HG03460 (cell line): ENCODE results near the gene GSTA4.
A peak's percentile ranks its signal among the peaks of the same experiment; 100 is the strongest.

Experiments used
- ATAC-seq: cut with Tn5 transposase; IDR thresholded peaks from one replicate; pipeline ENCODE4 v1.9.1; 2021; ENCODE audit not compliant: unreplicated experiment

Gene GSTA4

DNA sequence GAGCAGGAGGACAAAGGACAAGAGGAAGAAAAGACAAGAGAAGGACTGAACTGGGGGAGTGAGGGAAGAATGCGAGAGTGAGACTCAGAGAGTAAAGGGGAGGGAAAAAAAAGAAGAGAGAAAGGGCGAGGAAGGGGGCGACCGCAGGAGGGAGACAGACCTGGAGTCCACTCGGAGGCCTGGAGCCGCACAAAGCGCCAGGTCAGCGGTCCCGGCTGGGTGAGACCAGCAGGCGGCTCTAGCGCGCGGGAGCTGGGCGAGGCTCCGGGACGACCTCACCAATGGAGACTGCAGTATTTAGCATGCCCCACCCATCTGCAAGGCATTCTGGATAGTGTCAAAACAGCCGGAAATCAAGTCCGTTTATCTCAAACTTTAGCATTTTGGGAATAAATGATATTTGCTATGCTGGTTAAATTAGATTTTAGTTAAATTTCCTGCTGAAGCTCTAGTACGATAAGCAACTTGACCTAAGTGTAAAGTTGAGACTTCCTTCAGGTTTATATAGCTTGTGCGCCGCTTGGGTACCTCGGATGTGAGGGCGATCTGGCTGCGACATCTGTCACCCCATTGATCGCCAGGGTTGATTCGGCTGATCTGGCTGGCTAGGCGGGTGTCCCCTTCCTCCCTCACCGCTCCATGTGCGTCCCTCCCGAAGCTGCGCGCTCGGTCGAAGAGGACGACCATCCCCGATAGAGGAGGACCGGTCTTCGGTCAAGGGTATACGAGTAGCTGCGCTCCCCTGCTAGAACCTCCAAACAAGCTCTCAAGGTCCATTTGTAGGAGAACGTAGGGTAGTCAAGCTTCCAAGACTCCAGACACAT, at the start of gene GSTA4:
Gene GSTA4, minus strand, starts transcription at position 196 of the 824 bp plus-strand sequence. CDS start 1,041 bp downstream, outside the sequence.
- peak; percentile 97 for ATAC-seq

- ATAC-seq, result no peak
These were observed 49.5 kb upstream of the GSTA4 start for GRCh38 chr6:53044572-53044971.

- no peak for ATAC-seq
These were observed 49.0 kb upstream of the GSTA4 start for GRCh38 chr6:53044071-53044470.

DNA sequence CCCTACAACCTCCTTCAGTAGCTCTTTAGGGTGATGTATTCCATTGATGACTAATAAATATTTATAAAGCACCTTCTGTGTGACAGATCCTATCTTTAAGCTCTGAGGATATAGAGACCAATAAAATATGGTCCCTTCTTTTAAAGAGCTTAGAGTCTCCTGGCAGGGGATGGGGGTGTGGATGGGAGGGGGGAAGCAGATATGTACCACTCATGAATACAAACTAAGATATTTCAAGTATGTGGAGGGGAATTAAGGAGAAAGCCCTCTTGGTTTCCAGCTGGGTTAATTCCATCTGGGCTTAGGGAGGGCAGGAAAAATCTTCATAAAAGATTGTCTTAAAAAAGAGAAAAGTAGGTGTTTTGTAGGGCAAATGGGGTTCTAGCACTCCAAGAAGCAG, 48.5 kb upstream of the GSTA4 start:
- ATAC-seq, result no peak

GRCh38 chr6:53042112-53042511, 47.0 kb upstream of the GSTA4 start:
- ATAC-seq, result no peak

GRCh38 chr6:53041356-53041755, 46.3 kb upstream of the GSTA4 start:
- no peak for ATAC-seq

- no peak for ATAC-seq
These were observed 43.5 kb upstream of the GSTA4 start for GRCh38 chr6:53038596-53038995.

- no peak for ATAC-seq
These were observed 43.1 kb upstream of the GSTA4 start for GRCh38 chr6:53038141-53038540.

- ATAC-seq, result no peak
These were observed 40.6 kb upstream of the GSTA4 start for GRCh38 chr6:53035549-53036213.

DNA sequence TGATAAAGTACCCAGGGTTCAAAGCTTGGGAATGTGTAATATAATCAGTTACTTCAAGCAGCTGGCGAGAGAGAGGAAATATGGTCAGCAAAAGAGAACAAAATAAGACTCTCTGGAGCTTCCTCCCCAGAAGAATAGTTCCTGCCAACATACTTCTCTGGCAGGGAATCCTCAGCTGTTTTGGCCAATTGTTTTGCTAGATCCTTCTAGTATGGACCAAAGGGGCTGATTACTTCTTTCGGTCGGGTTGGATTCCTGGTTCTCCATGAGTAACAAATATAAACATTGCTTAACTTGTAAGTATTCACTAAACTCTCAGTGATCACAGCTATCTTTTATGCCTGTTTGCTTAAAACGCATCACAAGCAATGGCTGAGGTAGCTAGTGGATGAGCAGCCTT, 38.7 kb upstream of the GSTA4 start:
- ATAC-seq, result no peak

DNA sequence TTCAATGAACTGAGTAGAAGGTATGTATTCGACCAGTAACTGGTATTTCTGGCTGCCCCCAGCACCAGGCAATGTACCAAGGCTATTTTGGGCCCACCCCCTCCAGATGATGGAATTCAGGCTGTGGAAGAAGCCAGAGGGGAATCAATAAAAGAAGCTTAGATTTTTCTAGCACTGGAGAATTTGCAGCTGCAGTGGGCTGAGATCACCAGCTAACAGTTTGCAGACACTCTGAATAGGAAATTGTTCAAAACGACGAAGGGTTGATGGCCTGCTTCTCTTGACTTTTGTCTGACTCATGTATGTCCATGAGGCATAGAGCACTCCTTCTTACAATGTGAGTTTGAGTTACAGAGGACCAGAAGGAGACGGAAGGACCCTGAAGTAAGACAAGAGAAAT, 37.8 kb upstream of the GSTA4 start:
- ATAC-seq, result no peak

- no peak for ATAC-seq
These were observed 36.2 kb upstream of the GSTA4 start for GRCh38 chr6:53031281-53031680.

DNA sequence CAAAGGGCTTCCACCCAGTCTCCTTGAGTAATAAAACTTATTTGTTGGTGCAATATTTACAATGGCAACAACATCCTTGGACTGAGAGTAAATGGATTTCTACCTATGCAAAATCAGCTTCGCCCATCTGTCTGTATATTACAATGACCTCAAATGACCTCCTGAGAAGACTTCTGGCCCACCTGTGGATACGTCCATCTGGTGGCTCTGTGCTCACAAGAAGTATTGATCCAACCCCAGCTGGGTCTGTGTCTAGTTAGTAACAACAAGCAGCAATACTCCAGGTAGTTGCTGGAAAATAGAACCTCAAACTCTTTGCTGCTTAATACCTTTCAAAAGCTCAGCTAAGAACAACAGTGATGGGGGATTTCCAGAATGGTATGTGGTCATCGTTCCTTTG, 34.7 kb upstream of the GSTA4 start:
- ATAC-seq, result no peak

DNA sequence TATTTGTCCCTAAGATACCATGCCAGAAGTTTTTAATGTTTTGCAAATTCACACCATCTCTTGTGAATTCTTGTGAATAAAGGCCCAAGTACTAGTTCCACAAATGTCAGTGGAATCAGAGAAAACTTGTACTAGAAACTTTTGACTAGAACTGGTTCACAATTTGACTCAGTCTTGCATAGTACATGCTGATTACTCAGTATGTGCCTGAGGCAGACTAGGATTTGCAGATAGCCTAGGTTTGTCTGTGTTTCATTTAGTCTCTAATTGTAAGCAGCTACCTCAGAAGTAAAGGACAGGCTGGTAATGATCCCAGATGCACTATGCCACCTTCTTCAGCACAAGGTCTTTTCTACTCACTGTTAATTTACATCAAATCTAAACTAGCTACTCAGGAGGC, 34.2 kb upstream of the GSTA4 start:
- no peak for ATAC-seq

- ATAC-seq, result no peak
These were observed 33.4 kb upstream of the GSTA4 start for GRCh38 chr6:53028467-53028866.

DNA sequence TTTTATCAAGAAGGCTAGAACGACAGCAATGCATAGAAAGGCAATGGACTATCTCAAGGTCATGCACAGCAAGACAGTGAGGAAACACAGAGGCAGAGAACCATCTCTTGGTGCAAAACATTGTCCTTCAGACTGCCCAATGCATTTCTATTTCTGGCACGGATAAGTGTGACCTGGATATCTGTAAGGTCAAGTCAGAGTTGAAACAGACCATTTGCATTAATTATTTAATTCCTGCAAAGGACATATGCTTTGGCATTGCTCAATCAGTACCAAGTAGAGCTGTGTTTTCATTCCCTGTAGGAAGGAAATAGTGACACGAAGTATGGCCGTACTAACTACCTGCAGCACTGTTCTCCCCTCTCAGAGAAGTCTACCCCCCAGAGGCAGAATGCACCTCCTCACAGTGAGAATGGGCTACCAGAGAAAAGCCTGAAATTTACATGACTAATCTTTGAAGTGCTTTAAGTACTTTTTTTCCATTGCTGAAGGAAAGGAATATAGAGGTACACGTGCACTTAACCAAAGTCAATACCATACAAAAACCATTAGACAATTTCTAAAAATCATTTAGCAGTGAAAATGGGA, 32.1 kb upstream of the GSTA4 start:
- no peak for ATAC-seq

DNA sequence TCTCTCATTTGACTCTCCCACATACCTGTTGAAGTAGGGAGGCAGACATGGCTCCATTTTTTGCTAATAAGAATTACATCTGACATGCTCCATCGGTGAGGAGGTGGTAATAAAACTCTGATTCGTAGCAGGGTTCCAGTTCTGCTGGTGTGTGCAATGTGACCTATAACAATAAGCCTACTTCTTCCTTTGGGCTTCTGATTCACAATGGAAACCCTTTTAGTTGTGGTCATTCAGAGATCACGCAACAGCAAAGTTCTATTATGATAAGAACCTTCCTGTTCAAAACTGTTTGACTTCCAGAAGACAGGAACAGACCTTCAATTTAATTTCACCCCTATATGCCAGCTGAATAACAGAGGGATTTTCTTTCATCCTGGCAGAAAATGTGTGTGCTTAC, 31.4 kb upstream of the GSTA4 start:
- no peak for ATAC-seq

DNA sequence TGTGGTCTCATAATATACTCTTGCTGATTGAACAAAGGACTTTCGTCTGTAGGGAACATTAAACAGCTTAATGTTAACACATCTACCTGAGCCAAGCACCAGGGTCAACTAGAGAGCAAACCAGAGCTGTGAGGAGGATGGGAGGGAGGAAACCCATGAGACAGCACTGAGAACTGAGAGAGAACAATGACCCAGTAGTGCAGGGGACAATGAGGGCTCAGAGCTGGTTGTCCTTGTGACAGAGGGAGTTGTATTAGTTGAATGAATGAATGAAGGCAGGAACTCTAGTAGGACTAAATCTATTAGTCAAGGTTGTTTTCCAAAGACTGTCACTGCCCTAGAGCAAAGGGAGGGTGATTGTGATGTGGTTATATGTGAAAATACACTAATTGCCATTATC, 28.2 kb upstream of the GSTA4 start:
- no peak for ATAC-seq

GRCh38 chr6:53020005-53020744, 25.1 kb upstream of the GSTA4 start:
- ATAC-seq, result no peak

GRCh38 chr6:53018446-53018845, 23.4 kb upstream of the GSTA4 start:
- no peak for ATAC-seq

DNA sequence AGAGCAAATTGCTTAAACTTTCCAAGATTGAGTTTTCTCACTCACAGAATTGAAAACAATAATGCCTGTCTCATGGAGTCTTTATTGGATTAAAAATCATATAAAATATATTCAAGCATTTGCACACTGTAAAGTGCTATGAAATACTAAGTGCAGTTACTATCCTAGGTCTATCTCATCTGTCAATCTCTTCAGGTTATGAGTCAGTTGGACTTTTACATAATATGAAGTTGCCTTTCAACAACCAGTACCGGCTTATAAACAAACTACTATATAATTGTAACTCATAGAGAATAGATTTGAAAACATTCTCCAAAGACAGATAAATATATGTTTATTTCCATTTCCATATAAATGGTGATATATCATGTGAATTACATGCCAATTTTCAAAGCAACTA, 20.4 kb upstream of the GSTA4 start:
- no peak for ATAC-seq
